ENCODE results near the gene DLGAP1. TPM values are rescaled to one million over a fixed set of nuclear protein-coding genes. Genes with fewer than 3 reads are reported as not detected.
"Not testable (repeated sequence)": the region's sequence is repeated elsewhere in the genome, so short reads cannot be mapped to it uniquely, and the experiment has no call there.

The DLGAP1 gene
- total RNA-seq, 1 experiment from 2014 or later: 2.9 TPM

GRCh38 chr18:4093676-4094075, 361.4 kb downstream of the DLGAP1 start:
- DNase-seq (ENCODE audit: low read depth): no peak

GRCh38 chr18:4084382-4084900, 370.7 kb downstream of the DLGAP1 start:
- no peak for DNase-seq (ENCODE audit: low read depth)

- no peak for DNase-seq (ENCODE audit: low read depth)
Measured at GRCh38 chr18:4078246-4078645, 376.9 kb downstream of the DLGAP1 start.

- no peak for DNase-seq (ENCODE audit: low read depth)
Measured at GRCh38 chr18:4077721-4078120, 377.4 kb downstream of the DLGAP1 start.

- no peak for DNase-seq (ENCODE audit: low read depth)
Measured at GRCh38 chr18:4077204-4077603, 377.9 kb downstream of the DLGAP1 start.

GRCh38 chr18:4074647-4075046, 380.5 kb downstream of the DLGAP1 start:
- DNase-seq (ENCODE audit: low read depth): no peak

GRCh38 chr18:4069183-4069582, 385.9 kb downstream of the DLGAP1 start:
- DNase-seq (ENCODE audit: low read depth): no peak

GRCh38 chr18:4068552-4069158, 386.5 kb downstream of the DLGAP1 start:
- peak; percentile 41 for DNase-seq (ENCODE audit: low read depth)

- no peak for DNase-seq (ENCODE audit: low read depth)
Measured at GRCh38 chr18:4063545-4063944, 391.6 kb downstream of the DLGAP1 start.

- DNase-seq (ENCODE audit: low read depth): no peak
Measured at GRCh38 chr18:4060427-4061281, 394.5 kb downstream of the DLGAP1 start.

GRCh38 chr18:4058179-4058578, 396.9 kb downstream of the DLGAP1 start:
- DNase-seq (ENCODE audit: low read depth): no peak

GRCh38 chr18:4040391-4041092, 414.6 kb downstream of the DLGAP1 start:
- no peak for DNase-seq (ENCODE audit: low read depth)

- peak; percentile 23 for DNase-seq (ENCODE audit: low read depth)
Measured at GRCh38 chr18:4035521-4035920, 419.6 kb downstream of the DLGAP1 start.

- not testable (repeated sequence) for DNase-seq (ENCODE audit: low read depth)
Measured at GRCh38 chr18:4034815-4035214, 420.3 kb downstream of the DLGAP1 start.

- no peak for DNase-seq (ENCODE audit: low read depth)
Measured at GRCh38 chr18:4026542-4026941, 428.6 kb downstream of the DLGAP1 start.

- DNase-seq (ENCODE audit: low read depth): no peak
Measured at GRCh38 chr18:4024702-4025101, 430.4 kb downstream of the DLGAP1 start.

GRCh38 chr18:4022749-4023148, 432.4 kb downstream of the DLGAP1 start:
- not testable (repeated sequence) for DNase-seq (ENCODE audit: low read depth)

GRCh38 chr18:4020026-4020425, 435.1 kb downstream of the DLGAP1 start:
- DNase-seq (ENCODE audit: low read depth): no peak

- DNase-seq (ENCODE audit: low read depth): peak; percentile 8
Measured at GRCh38 chr18:4017480-4017879, 437.6 kb downstream of the DLGAP1 start.

- DNase-seq (ENCODE audit: low read depth): no peak
Measured at GRCh38 chr18:4016391-4017049, 438.6 kb downstream of the DLGAP1 start.

GRCh38 chr18:4007846-4008245, 447.3 kb downstream of the DLGAP1 start:
- DNase-seq (ENCODE audit: low read depth): no peak
